ENCODE results near the gene ENTPD3.
A peak's percentile ranks its signal among the peaks of the same experiment; 100 is the strongest.

ENTPD3 gene

DNA sequence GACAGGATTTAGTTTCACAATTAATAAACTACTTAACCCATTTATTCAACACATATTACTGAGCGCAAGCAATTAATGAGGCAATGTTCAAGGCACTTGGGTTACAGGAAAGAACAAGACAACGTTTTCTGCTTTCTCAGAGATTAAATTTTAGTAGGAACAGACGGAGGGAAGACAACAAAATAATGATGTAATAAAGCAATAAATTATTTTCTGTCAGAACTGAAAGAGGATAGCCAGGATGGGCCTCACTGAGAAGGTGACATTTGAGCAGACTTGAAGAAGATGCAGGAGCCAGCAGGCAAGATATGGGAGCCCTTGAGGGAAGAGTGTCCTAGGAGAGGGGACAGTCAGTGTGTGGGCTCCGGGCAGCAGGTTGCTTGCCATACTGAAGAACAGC is 58.9 kb downstream of the ENTPD3 start:
- TF ChIP-seq, protein P1, sequence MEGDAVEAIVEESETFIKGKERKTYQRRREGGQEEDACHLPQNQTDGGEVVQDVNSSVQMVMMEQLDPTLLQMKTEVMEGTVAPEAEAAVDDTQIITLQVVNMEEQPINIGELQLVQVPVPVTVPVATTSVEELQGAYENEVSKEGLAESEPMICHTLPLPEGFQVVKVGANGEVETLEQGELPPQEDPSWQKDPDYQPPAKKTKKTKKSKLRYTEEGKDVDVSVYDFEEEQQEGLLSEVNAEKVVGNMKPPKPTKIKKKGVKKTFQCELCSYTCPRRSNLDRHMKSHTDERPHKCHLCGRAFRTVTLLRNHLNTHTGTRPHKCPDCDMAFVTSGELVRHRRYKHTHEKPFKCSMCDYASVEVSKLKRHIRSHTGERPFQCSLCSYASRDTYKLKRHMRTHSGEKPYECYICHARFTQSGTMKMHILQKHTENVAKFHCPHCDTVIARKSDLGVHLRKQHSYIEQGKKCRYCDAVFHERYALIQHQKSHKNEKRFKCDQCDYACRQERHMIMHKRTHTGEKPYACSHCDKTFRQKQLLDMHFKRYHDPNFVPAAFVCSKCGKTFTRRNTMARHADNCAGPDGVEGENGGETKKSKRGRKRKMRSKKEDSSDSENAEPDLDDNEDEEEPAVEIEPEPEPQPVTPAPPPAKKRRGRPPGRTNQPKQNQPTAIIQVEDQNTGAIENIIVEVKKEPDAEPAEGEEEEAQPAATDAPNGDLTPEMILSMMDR (IDR thresholded peaks at IDR 0.05; ENCODE audit: borderline replicate concordance, control extremely low read depth, extremely low read depth, insufficient read depth, missing control alignments), result no peak
- in situ Hi-C loops (cut with MboI; ENCODE audit: low sequenced_read_pairs, unreplicated experiment), result no loop called here
- DNase-seq (ENCODE audit: low spot score), result no peak

DNA sequence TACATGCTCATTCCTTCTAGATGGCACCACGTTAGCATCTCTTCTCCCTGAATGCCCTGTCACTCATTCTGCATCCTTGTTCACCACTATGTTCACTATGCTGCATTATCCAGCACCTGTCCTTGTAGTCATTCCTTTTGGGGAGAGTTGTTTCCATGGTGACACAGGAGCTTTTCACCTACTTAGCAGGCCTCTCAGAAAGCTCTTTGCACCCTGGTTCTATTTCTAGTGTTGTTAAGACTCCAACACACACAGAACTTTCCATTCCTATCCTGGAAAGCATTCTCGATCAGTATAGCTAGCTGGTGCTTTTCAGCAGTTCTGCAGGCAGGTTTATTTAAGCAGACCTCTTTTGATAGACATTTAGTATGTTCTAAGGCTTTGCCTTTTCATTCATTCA is 63.5 kb downstream of the ENTPD3 start:
- in situ Hi-C loops (cut with MboI; ENCODE audit: low sequenced_read_pairs, unreplicated experiment), result no loop called here
- DNase-seq (ENCODE audit: low spot score), result no peak

DNA sequence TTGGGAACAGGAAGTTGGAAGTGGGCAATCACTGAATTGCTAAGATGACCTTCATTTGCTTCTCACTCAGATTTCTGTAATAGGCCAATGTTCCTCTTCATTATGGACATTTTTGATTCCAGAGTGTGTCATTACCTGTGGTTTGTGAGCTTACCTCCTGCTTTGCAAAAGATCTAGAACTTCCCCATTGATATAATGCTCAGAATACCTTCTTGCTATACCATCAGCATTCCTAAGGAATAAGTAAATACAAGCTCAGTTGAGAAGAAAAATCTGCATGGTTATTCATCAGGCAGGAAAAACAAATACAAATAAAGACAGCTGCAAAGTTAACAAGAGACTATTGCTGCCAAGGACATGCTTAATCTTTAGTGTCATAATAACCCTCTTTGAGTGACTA is 64.6 kb downstream of the ENTPD3 start:
- TF ChIP-seq, protein P1 (IDR thresholded peaks at IDR 0.05; ENCODE audit: borderline replicate concordance, control extremely low read depth, extremely low read depth, insufficient read depth, missing control alignments), result no peak
- in situ Hi-C loops (cut with MboI; ENCODE audit: low sequenced_read_pairs, unreplicated experiment), result no loop called here
- DNase-seq (ENCODE audit: low spot score), result no peak

More for the DNA sequence above, 63.5 kb downstream of the ENTPD3 start:
- TF ChIP-seq, protein P1 (IDR thresholded peaks at IDR 0.05; ENCODE audit: borderline replicate concordance, control extremely low read depth, extremely low read depth, insufficient read depth, missing control alignments), result no peak

GRCh38 chr3:40452057-40452456 is 65.1 kb downstream of the ENTPD3 start:
- DNase-seq (ENCODE audit: low spot score), result no peak
- in situ Hi-C loops (cut with MboI; ENCODE audit: low sequenced_read_pairs, unreplicated experiment), result no loop called here
- TF ChIP-seq, protein P1 (IDR thresholded peaks at IDR 0.05; ENCODE audit: borderline replicate concordance, control extremely low read depth, extremely low read depth, insufficient read depth, missing control alignments), result no peak

- in situ Hi-C loops (cut with MboI; ENCODE audit: low sequenced_read_pairs, unreplicated experiment), result no loop called here
- TF ChIP-seq, protein P1 (IDR thresholded peaks at IDR 0.05; ENCODE audit: borderline replicate concordance, control extremely low read depth, extremely low read depth, insufficient read depth, missing control alignments), result no peak
- no peak for DNase-seq (ENCODE audit: low spot score)
These were observed 65.5 kb downstream of the ENTPD3 start for GRCh38 chr3:40452562-40452875.

DNA sequence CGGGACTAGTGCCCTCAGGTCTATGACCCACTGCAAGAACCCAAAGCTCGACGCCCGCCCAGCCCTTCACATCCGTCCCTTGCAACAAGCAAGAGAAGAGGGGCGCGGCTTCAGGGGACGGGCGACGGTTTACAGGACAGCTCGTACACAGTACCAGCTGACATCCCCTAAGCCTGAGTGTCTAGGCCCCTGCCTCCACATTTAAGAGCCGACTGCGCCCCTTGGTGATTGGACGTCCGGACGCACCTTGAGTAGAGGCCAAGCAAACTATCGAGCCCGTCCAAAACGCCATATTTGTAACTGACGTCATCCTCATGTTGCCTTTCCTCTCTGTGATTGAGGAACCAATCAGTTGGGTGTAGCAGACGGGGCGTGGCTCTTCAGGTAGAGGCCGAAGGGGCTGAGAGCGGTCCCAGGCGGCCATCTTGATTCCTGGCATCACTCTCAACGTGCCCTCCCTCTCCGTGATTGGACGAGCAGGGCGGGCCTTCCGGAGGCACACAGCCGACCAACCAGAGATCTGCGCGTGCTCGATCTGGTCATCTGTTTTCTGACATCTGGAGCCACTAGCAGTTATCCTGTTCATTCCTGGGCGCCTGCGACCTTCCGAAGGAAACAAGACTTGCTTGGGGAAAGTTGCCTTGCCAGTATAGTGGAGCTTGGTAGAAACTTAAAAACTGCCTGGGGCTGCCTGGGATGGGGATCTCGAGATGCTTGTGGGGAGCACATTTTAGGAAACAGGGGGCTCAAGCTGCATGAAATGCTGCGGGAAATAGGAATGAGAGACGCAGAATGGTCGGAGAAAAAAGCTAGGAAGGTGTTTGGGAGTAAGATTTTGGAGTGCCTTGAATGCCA is 66.1 kb downstream of the ENTPD3 start:
- in situ Hi-C loops (cut with MboI; ENCODE audit: low sequenced_read_pairs, unreplicated experiment), result no loop called here
- TF ChIP-seq, protein P1 (IDR thresholded peaks at IDR 0.05; ENCODE audit: borderline replicate concordance, control extremely low read depth, extremely low read depth, insufficient read depth, missing control alignments), result no peak
- peak; percentile 95 for DNase-seq (ENCODE audit: low spot score)

Measured in GM13976 (cell line).